ENCODE data around the gene HRAS. TPM values are rescaled to one million over a fixed set of nuclear protein-coding genes. Genes with fewer than 3 reads are reported as not detected.
A peak's percentile ranks its signal among the peaks of the same experiment; 100 is the strongest.

Gene HRAS
- total RNA-seq, 1 donor from 2014 or later: 21.2 TPM

DNA sequence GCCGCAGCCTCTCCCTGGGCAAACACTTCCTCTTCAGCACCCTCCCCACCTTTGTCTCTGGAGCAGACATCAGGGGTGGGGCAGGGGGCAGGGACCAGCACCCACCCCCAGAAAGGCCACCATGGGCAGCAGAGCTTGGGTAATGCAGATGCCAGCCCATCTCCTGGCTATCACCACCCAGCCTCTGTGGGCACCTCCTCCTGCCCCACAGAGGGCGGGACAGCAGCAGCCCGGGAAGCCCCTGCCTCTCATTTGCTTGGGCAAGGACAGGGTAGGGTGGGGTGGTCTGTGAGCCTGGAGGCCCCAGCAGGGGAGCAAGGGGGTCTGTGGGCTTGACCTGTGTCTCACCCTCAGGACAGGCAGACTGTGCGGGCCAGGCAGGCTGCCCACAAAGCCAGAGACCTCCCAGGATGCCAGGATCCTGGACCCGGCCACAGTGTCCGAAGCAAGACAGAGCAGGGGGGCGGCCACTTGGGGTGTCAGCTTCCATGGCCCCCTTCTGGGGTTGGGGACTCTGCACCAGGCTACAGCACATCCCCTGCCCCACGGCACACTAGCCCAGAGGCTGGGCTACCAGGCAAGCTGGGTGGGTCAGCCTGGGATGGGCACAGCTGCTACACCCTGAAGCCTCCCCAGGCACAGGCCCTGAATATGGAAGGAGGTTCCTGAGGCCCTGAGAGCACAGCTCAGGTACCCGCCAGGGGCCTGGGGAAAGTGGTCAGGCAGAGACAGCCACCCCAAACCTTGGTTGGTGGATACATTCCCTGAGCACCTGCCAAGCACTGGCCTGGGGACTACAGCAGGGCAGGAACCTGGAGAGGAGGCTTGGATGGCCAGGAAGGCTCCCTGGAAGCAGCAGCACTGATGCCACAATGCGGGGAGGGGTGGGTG is 32.8 kb downstream of the HRAS start:
- no peak overlapping the region for H2AFZ ChIP-seq (replicated peaks)
- H3K9me3 Mint-ChIP-seq: no peaks in the 10 kb centered on the region
- H3K27me3 Mint-ChIP-seq (ENCODE audit: insufficient read depth, low read depth): peaks cover 3% of the 10 kb centered on the region
- no peak for DNase-seq (ENCODE audit: low spot score)
- no peaks in the 10 kb centered on the region for H3K27me3 ChIP-seq
- H3K4me1 Mint-ChIP-seq: peaks cover 11% of the 10 kb centered on the region
- H3K9me3 ChIP-seq (ENCODE audit: low read depth): no peaks in the 10 kb centered on the region
- no peak overlapping the region for H3K4me3 Mint-ChIP-seq
- H3K36me3 Mint-ChIP-seq: peaks cover 10% of the 10 kb centered on the region
- H4K20me1 ChIP-seq (ENCODE audit: low read depth): peaks cover 19% of the 10 kb centered on the region
- TF ChIP-seq, protein P1, sequence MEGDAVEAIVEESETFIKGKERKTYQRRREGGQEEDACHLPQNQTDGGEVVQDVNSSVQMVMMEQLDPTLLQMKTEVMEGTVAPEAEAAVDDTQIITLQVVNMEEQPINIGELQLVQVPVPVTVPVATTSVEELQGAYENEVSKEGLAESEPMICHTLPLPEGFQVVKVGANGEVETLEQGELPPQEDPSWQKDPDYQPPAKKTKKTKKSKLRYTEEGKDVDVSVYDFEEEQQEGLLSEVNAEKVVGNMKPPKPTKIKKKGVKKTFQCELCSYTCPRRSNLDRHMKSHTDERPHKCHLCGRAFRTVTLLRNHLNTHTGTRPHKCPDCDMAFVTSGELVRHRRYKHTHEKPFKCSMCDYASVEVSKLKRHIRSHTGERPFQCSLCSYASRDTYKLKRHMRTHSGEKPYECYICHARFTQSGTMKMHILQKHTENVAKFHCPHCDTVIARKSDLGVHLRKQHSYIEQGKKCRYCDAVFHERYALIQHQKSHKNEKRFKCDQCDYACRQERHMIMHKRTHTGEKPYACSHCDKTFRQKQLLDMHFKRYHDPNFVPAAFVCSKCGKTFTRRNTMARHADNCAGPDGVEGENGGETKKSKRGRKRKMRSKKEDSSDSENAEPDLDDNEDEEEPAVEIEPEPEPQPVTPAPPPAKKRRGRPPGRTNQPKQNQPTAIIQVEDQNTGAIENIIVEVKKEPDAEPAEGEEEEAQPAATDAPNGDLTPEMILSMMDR (IDR thresholded peaks at IDR 0.05): no peak
- TF ChIP-seq EZH2 (IDR thresholded peaks at IDR 0.05) (no peak), EZH2phosphoT487 (IDR thresholded peaks at IDR 0.05) (no peak)
- H3K4me3 ChIP-seq: no peak overlapping the region
- H3K9ac ChIP-seq: no peak overlapping the region
- H3K4me2 ChIP-seq: no peak overlapping the region
- peaks cover 24% of the 10 kb centered on the region for H3K79me2 ChIP-seq (ENCODE audit: low read depth)
- H3F3A ChIP-seq (ENCODE audit: low read depth): peaks cover 16% of the 10 kb centered on the region
- H3K27ac Mint-ChIP-seq: no peak overlapping the region
- H3K36me3 ChIP-seq: no peaks in the 10 kb centered on the region
- H3K27ac ChIP-seq: no peak overlapping the region
- H3K4me1 ChIP-seq: peaks cover 6% of the 10 kb centered on the region

DNA sequence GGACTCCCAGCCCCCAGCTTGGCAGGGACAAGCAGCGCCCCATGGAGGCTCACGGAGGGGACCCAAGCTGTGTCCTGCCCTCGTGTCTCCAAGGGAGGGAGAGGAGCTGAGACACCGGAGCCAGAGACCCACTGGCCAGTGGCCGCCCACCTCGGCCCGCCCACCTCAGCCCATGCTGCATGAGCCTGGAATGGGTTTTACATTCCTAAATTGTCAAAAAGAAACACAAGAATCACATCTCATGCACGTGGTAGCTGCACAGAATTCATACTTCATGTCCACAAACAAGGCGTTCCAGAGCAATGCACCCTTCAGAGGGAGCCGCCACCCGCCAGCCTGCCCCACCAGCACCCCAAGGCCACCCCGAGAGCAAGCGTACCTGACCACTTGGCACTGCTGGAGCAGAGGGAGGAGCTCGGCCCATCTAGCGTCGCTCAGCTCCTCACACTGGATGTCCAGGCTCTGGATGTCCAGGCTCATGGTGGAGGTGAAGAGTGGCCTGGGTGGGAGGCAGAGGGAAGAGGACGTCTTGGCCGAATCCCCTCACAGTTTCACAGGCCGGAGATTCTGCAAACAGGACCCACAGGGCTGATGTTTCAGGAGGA is 33.6 kb downstream of the HRAS start:
- Mint-ChIP-seq H3K4me3 (no peak overlapping the region), H3K4me1 (peaks cover 12% of the 10 kb centered on the region), H3K27ac (no peak overlapping the region), H3K9me3 (no peaks in the 10 kb centered on the region), H3K36me3 (peaks cover 17% of the 10 kb centered on the region), H3K27me3 (ENCODE audit: insufficient read depth, low read depth) (peaks cover 5% of the 10 kb centered on the region)
- Histone ChIP-seq H3K27me3 (no peaks in the 10 kb centered on the region), H3F3A (ENCODE audit: low read depth) (peaks cover 18% of the 10 kb centered on the region), H3K4me1 (peaks cover 6% of the 10 kb centered on the region), H3K27ac (no peak overlapping the region), H4K20me1 (ENCODE audit: low read depth) (peaks cover 19% of the 10 kb centered on the region), H3K9me3 (ENCODE audit: low read depth) (no peaks in the 10 kb centered on the region), H3K4me3 (no peak overlapping the region), H3K36me3 (no peaks in the 10 kb centered on the region), H2AFZ (replicated peaks) (no peak overlapping the region), H3K79me2 (ENCODE audit: low read depth) (peaks cover 24% of the 10 kb centered on the region), H3K9ac (no peak overlapping the region), H3K4me2 (no peak overlapping the region)
- no peak for DNase-seq (ENCODE audit: low spot score)
- TF ChIP-seq EZH2 (IDR thresholded peaks at IDR 0.05) (no peak), EZH2phosphoT487 (IDR thresholded peaks at IDR 0.05) (no peak)
- TF ChIP-seq, protein P1 (IDR thresholded peaks at IDR 0.05): no peak

DNA sequence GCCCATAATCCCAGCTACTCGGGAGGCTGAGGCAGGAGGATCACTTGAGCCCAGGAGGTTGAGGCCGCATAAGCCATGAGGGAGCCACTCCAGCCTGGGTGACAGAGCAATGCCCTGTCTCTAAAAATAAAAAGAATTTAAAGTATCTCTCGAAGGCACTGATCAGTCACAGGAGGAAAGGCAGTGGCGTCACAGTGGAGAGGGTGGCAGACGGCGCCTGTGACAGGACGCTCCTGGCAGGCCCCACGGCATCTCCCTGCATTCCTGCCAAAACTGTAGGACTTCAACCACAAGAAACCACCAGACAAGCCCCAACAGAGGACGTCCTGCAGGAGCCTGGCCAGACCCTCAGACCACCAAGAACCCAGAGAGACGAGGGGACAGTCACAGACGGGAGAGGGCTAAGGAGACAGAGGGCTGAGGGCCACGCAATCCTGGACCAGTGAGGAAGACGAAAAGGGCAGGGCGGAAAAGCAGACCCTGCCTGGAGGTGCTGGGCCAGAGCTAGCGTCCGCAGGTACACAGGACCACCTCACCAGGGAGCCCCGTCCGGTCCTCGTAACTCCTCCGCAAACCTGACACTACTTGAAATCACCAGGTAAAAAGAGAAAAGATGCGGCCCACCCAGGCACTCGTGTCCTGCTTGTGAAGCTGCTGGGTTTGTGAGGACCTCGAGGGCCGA is 34.2 kb downstream of the HRAS start:
- Histone ChIP-seq H4K20me1 (ENCODE audit: low read depth) (peaks cover 16% of the 10 kb centered on the region), H3K4me1 (peaks cover 6% of the 10 kb centered on the region), H3K27ac (no peak overlapping the region), H2AFZ (replicated peaks) (no peak overlapping the region), H3K79me2 (ENCODE audit: low read depth) (peaks cover 23% of the 10 kb centered on the region), H3K9me3 (ENCODE audit: low read depth) (no peaks in the 10 kb centered on the region), H3K4me3 (no peak overlapping the region), H3K27me3 (no peaks in the 10 kb centered on the region), H3K36me3 (no peaks in the 10 kb centered on the region), H3K4me2 (no peak overlapping the region), H3K9ac (no peak overlapping the region), H3F3A (ENCODE audit: low read depth) (peaks cover 17% of the 10 kb centered on the region)
- DNase-seq (ENCODE audit: low spot score): no peak
- Mint-ChIP-seq H3K4me3 (peak overlapping the region; percentile 21), H3K27ac (peak overlapping the region; percentile 37), H3K36me3 (peaks cover 21% of the 10 kb centered on the region), H3K27me3 (ENCODE audit: insufficient read depth, low read depth) (peaks cover 5% of the 10 kb centered on the region), H3K4me1 (peaks cover 10% of the 10 kb centered on the region), H3K9me3 (no peaks in the 10 kb centered on the region)
- no peak for TF ChIP-seq EZH2 (IDR thresholded peaks at IDR 0.05)
- no peak for TF ChIP-seq EZH2phosphoT487 (IDR thresholded peaks at IDR 0.05)
- TF ChIP-seq, protein P1 (IDR thresholded peaks at IDR 0.05): no peak

Measured in neural progenitor cell (in vitro differentiated cells).